Cardiac muscle cell (in vitro differentiated cells and primary cell): ENCODE results near the gene FAM78A. TPM values are rescaled to one million over a fixed set of nuclear protein-coding genes. Genes with fewer than 3 reads are reported as not detected.

Experiments
- DNase-seq, 2 donors: peaks; one replicate each; pipeline versions ENCODE4 v3.0.0 to v3.0.0-alpha.2; 2010 to 2017; ENCODE audit warnings: low read depth in 1 of 2, low spot score in 1 of 2
- H3K27ac ChIP-seq: fragments of 200-600 bp; sonication (generic); 2 replicates; pipeline ENCODE4 v1.5.1; 2016
- H3K27me3 ChIP-seq: fragments of 200-600 bp; sonication (generic); 2 replicates; pipeline ENCODE4 v1.6.0; 2016; ENCODE audit warnings: control low read depth
- H3K36me3 ChIP-seq: fragments of 200-600 bp; sonication (generic); 2 replicates; pipeline ENCODE4 v1.5.1; 2016; ENCODE audit warnings: control low read depth
- H3K4me1 ChIP-seq: fragments of 200-600 bp; sonication (generic); 2 replicates; pipeline ENCODE4 v1.8.1; 2017; ENCODE audit warnings: low read depth, mild to moderate bottlenecking, mixed run types
- H3K4me3 ChIP-seq: fragments of 200-600 bp; sonication (generic); 2 replicates; pipeline ENCODE4 v1.5.1; 2016; ENCODE audit warnings: mild to moderate bottlenecking
- H3K9me3 ChIP-seq: fragments of 200-600 bp; sonication (generic); 2 replicates; pipeline ENCODE4 v1.5.1; 2017; ENCODE audit warnings: low read depth, mild to moderate bottlenecking, control low read depth
- CTCF ChIP-seq: IDR thresholded peaks from 2 replicates; pipeline ENCODE4 v1.5.1; 2012; ENCODE audit warnings: low read depth, mild to moderate bottlenecking, low read length
- polyA plus RNA-seq: library from polyadenylated mRNA; unstranded; fragments of >200 nt; fragmentation: Nextera tagmentation; extraction: Ambion mirVana; gene quantifications from 2 replicates; pipeline ENCODE4 v1.2.1, GENCODE V29; 2016
- total RNA-seq: library from RNA; depleted of rRNA; stranded (reverse); fragments of >200 nt; gene quantifications from 2 replicates; pipeline ENCODE4 v1.2.3, GENCODE V29; 2016

The FAM78A gene
- total and polyA plus RNA-seq, 2 experiments from 2014 or later = 21.5 to 42.6 TPM

GRCh38 chr9:131278702-131279111, 2.4 kb upstream of the FAM78A start:
- H3K27ac ChIP-seq = peak overlapping the region; percentile 84
- no peaks in the 10 kb centered on the region for H3K9me3 ChIP-seq
- no peak overlapping the region for H3K4me3 ChIP-seq
- H3K36me3 ChIP-seq = no peaks in the 10 kb centered on the region
- H3K27me3 ChIP-seq = no peaks in the 10 kb centered on the region
- no peak for TF ChIP-seq CTCF
- DNase-seq = no peak
- H3K4me1 ChIP-seq = peaks cover 40% of the 10 kb centered on the region

GRCh38 chr9:131277910-131278701, 1.8 kb upstream of the FAM78A start:
- peak; percentile 87 to 89 for DNase-seq
- Histone ChIP-seq H3K4me1 (peaks cover 42% of the 10 kb centered on the region), H3K27me3 (no peaks in the 10 kb centered on the region), H3K36me3 (no peaks in the 10 kb centered on the region), H3K27ac (peak overlapping the region; percentile 92), H3K4me3 (peak overlapping the region; percentile 98), H3K9me3 (no peaks in the 10 kb centered on the region)
- TF ChIP-seq CTCF = no peak

- H3K9me3 ChIP-seq = no peaks in the 10 kb centered on the region
- H3K27me3 ChIP-seq = no peaks in the 10 kb centered on the region
- peak overlapping the region; percentile 98 for H3K4me3 ChIP-seq
- TF ChIP-seq CTCF = no peak
- peaks cover 46% of the 10 kb centered on the region for H3K4me1 ChIP-seq
- peak in 1 of 2 donors; percentile 53 for DNase-seq
- peak overlapping the region; percentile 92 for H3K27ac ChIP-seq
- H3K36me3 ChIP-seq = no peaks in the 10 kb centered on the region
Observed at GRCh38 chr9:131277287-131277909, 1.1 kb upstream of the FAM78A start.

- H3K4me1 ChIP-seq = peaks cover 45% of the 10 kb centered on the region
- H3K27ac ChIP-seq = peak overlapping the region; percentile 92
- H3K4me3 ChIP-seq = peak overlapping the region; percentile 98
- no peaks in the 10 kb centered on the region for H3K27me3 ChIP-seq
- no peaks in the 10 kb centered on the region for H3K9me3 ChIP-seq
- peak in 1 of 2 donors; percentile 51 for DNase-seq
- no peak for TF ChIP-seq CTCF
- H3K36me3 ChIP-seq = no peaks in the 10 kb centered on the region
Observed at GRCh38 chr9:131276891-131277286, 579 bp upstream of the FAM78A start.

GRCh38 chr9:131275332-131276093, 797 bp downstream of the FAM78A start:
- DNase-seq = peak in 1 of 2 donors; percentile 76
- H3K4me3 ChIP-seq = peak overlapping the region; percentile 98
- H3K27me3 ChIP-seq = no peaks in the 10 kb centered on the region
- H3K27ac ChIP-seq = peak overlapping the region; percentile 92
- H3K36me3 ChIP-seq = no peaks in the 10 kb centered on the region
- H3K9me3 ChIP-seq = no peaks in the 10 kb centered on the region
- peaks cover 57% of the 10 kb centered on the region for H3K4me1 ChIP-seq
- TF ChIP-seq CTCF = no peak
